IPS-20b (cell line): ENCODE measurements around the gene NAPG.

Experiments used
- H3K27ac ChIP-seq: one replicate; pipeline ENCODE4 v1.5.1; 2013; ENCODE audit warnings: low read length
- H3K27me3 ChIP-seq: 2 replicates; pipeline ENCODE4 v1.6.1; 2013; ENCODE audit warnings: mild to moderate bottlenecking, low read length, inconsistent platforms; ENCODE audit not compliant: insufficient read depth
- H3K36me3 ChIP-seq: 2 replicates; pipeline ENCODE4 v1.6.1; 2013; ENCODE audit warnings: low read depth, mild to moderate bottlenecking, inconsistent platforms, low read length, moderate library complexity; ENCODE audit not compliant: insufficient read depth
- H3K4me1 ChIP-seq: 2 replicates; pipeline ENCODE4 v1.6.1; 2013; ENCODE audit warnings: mild to moderate bottlenecking, control low read depth, inconsistent platforms, low read length, moderate library complexity; ENCODE audit not compliant: insufficient read depth
- H3K4me3 ChIP-seq: 2 replicates; pipeline ENCODE4 v1.5.1; 2013; ENCODE audit warnings: mild to moderate bottlenecking, low read length, inconsistent platforms
- H3K9ac ChIP-seq: 2 replicates; pipeline ENCODE4 v1.6.1; 2013; ENCODE audit warnings: low read depth, mild to moderate bottlenecking, inconsistent platforms, low read length, moderate library complexity
- H3K9me3 ChIP-seq: 2 replicates; pipeline ENCODE4 v1.6.1; 2013; ENCODE audit warnings: mild to moderate bottlenecking, low read depth, low read length, inconsistent platforms; ENCODE audit not compliant: insufficient read depth

Gene NAPG

GRCh38 chr18:10515456-10515855 lies 10.4 kb upstream of the NAPG start:
- no peaks in the 10 kb centered on the region for H3K9me3 ChIP-seq
- no peak overlapping the region for H3K9ac ChIP-seq
- no peak overlapping the region for H3K4me3 ChIP-seq
- no peak overlapping the region for H3K27ac ChIP-seq
- H3K27me3 ChIP-seq, result no peaks in the 10 kb centered on the region
- H3K36me3 ChIP-seq, result no peaks in the 10 kb centered on the region
- no peaks in the 10 kb centered on the region for H3K4me1 ChIP-seq

- no peaks in the 10 kb centered on the region for H3K36me3 ChIP-seq
- H3K27ac ChIP-seq, result no peak overlapping the region
- H3K27me3 ChIP-seq, result no peaks in the 10 kb centered on the region
- H3K9ac ChIP-seq, result no peak overlapping the region
- H3K9me3 ChIP-seq, result no peaks in the 10 kb centered on the region
- no peak overlapping the region for H3K4me3 ChIP-seq
- no peaks in the 10 kb centered on the region for H3K4me1 ChIP-seq
These were observed 9.7 kb upstream of the NAPG start for GRCh38 chr18:10516078-10516477.

DNA sequence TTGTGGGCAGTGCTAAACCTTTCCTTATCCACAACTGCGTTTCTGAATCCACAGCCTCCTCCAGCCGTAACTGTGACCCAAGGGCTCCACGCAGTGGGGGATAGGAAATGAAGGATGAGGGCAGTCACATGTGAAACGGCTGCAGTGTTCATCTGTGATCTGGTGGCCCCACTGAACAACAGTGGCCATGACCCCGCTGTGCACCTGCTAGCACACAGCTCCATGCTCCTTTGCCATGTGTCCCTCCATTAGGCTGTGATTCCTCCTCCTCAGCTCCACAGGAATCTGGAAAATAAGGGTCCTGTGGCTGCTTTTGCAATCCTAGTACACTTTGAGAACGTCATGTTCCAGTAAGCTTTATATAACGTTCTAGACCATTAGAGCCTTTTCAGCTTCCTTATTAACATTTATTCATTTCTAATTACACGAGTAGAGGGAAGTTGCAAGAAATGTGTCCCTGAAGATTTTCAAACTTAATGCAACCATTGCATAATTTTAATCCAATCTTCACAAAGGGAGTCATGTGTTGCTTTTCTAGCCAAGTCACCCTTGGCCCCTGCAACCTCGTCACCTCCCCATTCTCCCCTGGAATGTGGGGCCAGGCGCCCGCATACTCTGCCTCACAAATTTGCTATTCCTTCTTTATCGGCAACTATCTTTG lies 7.1 kb upstream of the NAPG start:
- no peak overlapping the region for H3K4me3 ChIP-seq
- no peak overlapping the region for H3K9ac ChIP-seq
- H3K36me3 ChIP-seq, result no peaks in the 10 kb centered on the region
- H3K9me3 ChIP-seq, result no peaks in the 10 kb centered on the region
- H3K4me1 ChIP-seq, result 0 out of 2 replicates have a peak, but pooled peaks cover under 1% of the 10 kb centered on the region
- H3K27me3 ChIP-seq, result no peaks in the 10 kb centered on the region
- no peak overlapping the region for H3K27ac ChIP-seq

GRCh38 chr18:10519366-10519765 lies 6.5 kb upstream of the NAPG start:
- Histone ChIP-seq H3K9me3 (no peaks in the 10 kb centered on the region), H3K9ac (no peak overlapping the region), H3K27ac (no peak overlapping the region), H3K36me3 (no peaks in the 10 kb centered on the region), H3K4me1 (0 out of 2 replicates have a peak, but pooled peaks cover 2% of the 10 kb centered on the region), H3K4me3 (no peak overlapping the region), H3K27me3 (no peaks in the 10 kb centered on the region)

GRCh38 chr18:10519999-10520935 lies 5.6 kb upstream of the NAPG start:
- H3K4me3 ChIP-seq, result no peak overlapping the region
- H3K4me1 ChIP-seq, result 0 out of 2 replicates have a peak, but pooled peaks cover 2% of the 10 kb centered on the region
- no peaks in the 10 kb centered on the region for H3K27me3 ChIP-seq
- H3K27ac ChIP-seq, result no peak overlapping the region
- no peaks in the 10 kb centered on the region for H3K36me3 ChIP-seq
- H3K9ac ChIP-seq, result no peak overlapping the region
- H3K9me3 ChIP-seq, result no peaks in the 10 kb centered on the region

DNA sequence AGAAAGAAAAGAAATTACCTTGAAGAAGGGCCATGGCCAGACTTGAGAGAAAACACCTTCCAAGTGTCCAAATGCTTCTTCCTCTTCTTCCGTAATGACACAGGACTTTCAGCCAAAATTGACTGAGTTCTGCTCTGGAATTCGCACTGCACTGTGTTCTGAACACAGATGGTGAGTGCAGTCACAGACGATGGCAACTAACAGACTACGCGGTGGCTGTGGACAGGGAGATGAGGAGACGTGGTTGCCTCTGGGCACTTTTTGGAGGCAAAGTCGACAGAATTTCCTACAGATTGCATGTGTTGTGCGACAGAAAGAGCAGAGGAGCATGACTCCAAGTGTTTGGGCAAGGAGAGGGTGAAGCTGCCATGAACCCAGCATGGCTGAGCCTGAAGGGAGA lies 4.3 kb upstream of the NAPG start:
- no peaks in the 10 kb centered on the region for H3K36me3 ChIP-seq
- no peaks in the 10 kb centered on the region for H3K9me3 ChIP-seq
- H3K4me1 ChIP-seq, result 0 out of 2 replicates have a peak, but pooled peaks cover 5% of the 10 kb centered on the region
- no peak overlapping the region for H3K9ac ChIP-seq
- no peaks in the 10 kb centered on the region for H3K27me3 ChIP-seq
- H3K4me3 ChIP-seq, result no peak overlapping the region
- H3K27ac ChIP-seq, result no peak overlapping the region

DNA sequence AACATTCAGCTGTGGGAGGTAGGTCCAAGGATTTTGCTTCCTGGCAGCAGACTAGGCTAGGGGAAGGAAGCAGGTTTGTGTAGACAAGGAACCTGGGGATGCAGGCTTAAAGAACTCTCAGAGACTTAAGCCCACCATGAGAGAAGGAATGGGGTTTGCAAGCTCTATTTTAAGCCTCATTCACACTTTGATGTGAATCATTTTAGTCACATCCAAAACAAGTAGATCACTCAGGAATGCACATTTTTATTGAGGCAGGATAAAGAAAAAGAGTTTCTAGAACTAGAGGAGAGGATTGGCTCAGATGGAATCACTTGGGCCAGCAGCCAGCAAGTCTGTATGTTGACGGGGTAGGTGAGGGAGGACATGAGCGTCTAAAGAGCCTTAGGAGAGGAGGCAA lies 3.3 kb upstream of the NAPG start:
- H3K4me3 ChIP-seq, result no peak overlapping the region
- H3K9ac ChIP-seq, result no peak overlapping the region
- no peaks in the 10 kb centered on the region for H3K36me3 ChIP-seq
- H3K27ac ChIP-seq, result no peak overlapping the region
- H3K4me1 ChIP-seq, result peaks cover 10% of the 10 kb centered on the region
- H3K9me3 ChIP-seq, result no peaks in the 10 kb centered on the region
- H3K27me3 ChIP-seq, result no peaks in the 10 kb centered on the region

GRCh38 chr18:10523544-10523943 lies 2.3 kb upstream of the NAPG start:
- H3K9me3 ChIP-seq, result no peaks in the 10 kb centered on the region
- no peaks in the 10 kb centered on the region for H3K36me3 ChIP-seq
- H3K27ac ChIP-seq, result no peak overlapping the region
- H3K4me3 ChIP-seq, result no peak overlapping the region
- no peaks in the 10 kb centered on the region for H3K27me3 ChIP-seq
- H3K4me1 ChIP-seq, result peaks cover 10% of the 10 kb centered on the region
- H3K9ac ChIP-seq, result no peak overlapping the region

- H3K9me3 ChIP-seq, result no peaks in the 10 kb centered on the region
- no peak overlapping the region for H3K9ac ChIP-seq
- H3K4me1 ChIP-seq, result peaks cover 10% of the 10 kb centered on the region
- no peaks in the 10 kb centered on the region for H3K36me3 ChIP-seq
- no peaks in the 10 kb centered on the region for H3K27me3 ChIP-seq
- no peak overlapping the region for H3K27ac ChIP-seq
- no peak overlapping the region for H3K4me3 ChIP-seq
These were observed 1.1 kb upstream of the NAPG start for GRCh38 chr18:10524507-10525370.

DNA sequence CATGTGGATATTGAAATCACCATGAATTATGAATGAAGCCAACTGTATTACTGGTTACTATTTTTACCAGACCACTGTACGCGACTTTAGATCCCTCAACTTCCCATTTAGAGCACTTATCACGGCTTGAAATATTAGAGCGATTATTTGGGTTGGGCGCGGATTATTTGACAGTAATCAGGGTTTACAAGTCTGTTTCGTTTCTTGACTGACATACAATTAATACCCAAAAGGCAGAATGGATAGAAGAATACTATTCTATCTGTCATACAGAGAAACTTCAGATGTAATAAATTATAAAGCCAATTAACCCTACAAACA lies 496 bp upstream of the NAPG start:
- peaks cover 10% of the 10 kb centered on the region for H3K4me1 ChIP-seq
- H3K9ac ChIP-seq, result no peak overlapping the region; the same call in 1 of the 2 replicates
- no peak overlapping the region for H3K27ac ChIP-seq
- H3K9me3 ChIP-seq, result no peaks in the 10 kb centered on the region
- H3K4me3 ChIP-seq, result peak overlapping the region; percentile 99
- H3K27me3 ChIP-seq, result no peaks in the 10 kb centered on the region
- H3K36me3 ChIP-seq, result no peaks in the 10 kb centered on the region

GRCh38 chr18:10526561-10526949 lies 728 bp downstream of the NAPG start:
- Histone ChIP-seq H3K9ac (peak overlapping the region; percentile 90; the same call in 1 of the 2 replicates), H3K4me3 (peak overlapping the region; percentile 99), H3K9me3 (no peaks in the 10 kb centered on the region), H3K4me1 (peaks cover 10% of the 10 kb centered on the region), H3K27me3 (no peaks in the 10 kb centered on the region), H3K27ac (no peak overlapping the region), H3K36me3 (no peaks in the 10 kb centered on the region)
